HepG2 (cell line): ENCODE measurements around the gene AMIGO3. TPM values are rescaled to one million over a fixed set of nuclear protein-coding genes. Genes with fewer than 3 reads are reported as not detected.

ENCODE experiments used
- ATAC-seq: fragments of 200-7000 bp; cut with Tn5 transposase; 3 replicates; pipeline ENCODE4 v1.9.1; 2020; ENCODE audit warnings: mild to moderate bottlenecking, moderate library complexity
- BruUV-seq: library from RNA; stranded (reverse); fragments of 400-500 nt; replicated peaks from 2 replicates; lab custom pipeline; 2021; lab: Mats Ljungman, UMichigan
- CTCF ChIA-PET: fragments of 300-600 bp; formaldehyde crosslinking; extraction: SDS; loops from one replicate; lab custom pipeline; 2021; ENCODE audit warnings: low total read pairs, inconsistent platforms, low intra/inter-chr PET ratio; lab: Yijun Ruan, JAX
- POLR2A ChIA-PET: fragments of 350-600 bp; sonication (Branson Sonifier 250); formaldehyde crosslinking; loops from one replicate; lab custom pipeline; 2020; ENCODE audit warnings: antibody characterized with exemption, inconsistent platforms; lab: Yijun Ruan, JAX
- DNase-seq: peaks from one replicate; pipeline ENCODE4 v3.0.0-alpha.2; 2015; ENCODE audit warnings: low spot score
- FAIRE-seq: peaks from 3 replicates; lab custom pipeline; 2011; peaks lifted over from hg19 to GRCh38; lab: Jason Lieb, UNC
- H2AFZ ChIP-seq: one replicate; pipeline ENCODE4 v1.6.1; 2011; ENCODE audit warnings: low read length, inconsistent platforms
- H3K27ac ChIP-seq: fragments of 300-600 bp; 3 replicates; pipeline ENCODE4 v1.8.0; 2011; ENCODE audit warnings: mixed run types, mild to moderate bottlenecking, mixed read lengths, low read length, inconsistent platforms; ENCODE audit not compliant: insufficient read depth; ENCODE audit errors: extremely low read length
- H3K27me3 ChIP-seq, 2 experiments: fragments of 200-600 bp in 1 of 2; 2 replicates in 1 of 2; 3 replicates in 1 of 2; pipeline versions ENCODE4 v1.6.0 to v1.8.0; 2011; ENCODE audit warnings: low read length in 2 of 2, mild to moderate bottlenecking in 2 of 2, moderate library complexity in 2 of 2, inconsistent platforms in 1 of 2; ENCODE audit not compliant: insufficient read depth in 2 of 2, control insufficient read depth in 1 of 2
- H3K36me3 ChIP-seq, 2 experiments: fragments of 200-600 bp in 1 of 2; replicated peaks in 1 of 2; 2 replicates in 1 of 2; 3 replicates in 1 of 2; pipeline versions ENCODE4 v1.5.1 to v1.8.0; 2011; ENCODE audit warnings: low read length in 2 of 2, inconsistent platforms in 1 of 2; ENCODE audit not compliant: insufficient read depth in 2 of 2, control insufficient read depth in 1 of 2
- H3K4me1 ChIP-seq: 2 replicates; pipeline ENCODE4 v1.5.1; 2012; ENCODE audit warnings: low read length, inconsistent platforms; ENCODE audit not compliant: insufficient read depth
- H3K4me2 ChIP-seq: 2 replicates; pipeline ENCODE4 v1.6.0; 2011; ENCODE audit warnings: low read depth, low read length, inconsistent platforms
- H3K4me3 ChIP-seq, 3 experiments: fragments of 200-600 bp in 1 of 3; sonication (generic), shearing (Covaris generic) in 1 of 3; replicated peaks in 1 of 3; 2 replicates each; pipeline ENCODE4 v1.5.1; 2011 to 2016; ENCODE audit warnings: low read length in 3 of 3, inconsistent platforms in 2 of 3, low read depth in 2 of 3, mild to moderate bottlenecking in 2 of 3, control low read depth in 1 of 3, mixed read lengths in 1 of 3; ENCODE audit not compliant: insufficient read depth in 1 of 3
- H3K79me2 ChIP-seq: one replicate; pipeline ENCODE4 v1.6.1; 2011; ENCODE audit warnings: low read length, inconsistent platforms; ENCODE audit not compliant: insufficient read depth
- H3K9ac ChIP-seq: 2 replicates; pipeline ENCODE4 v1.6.0; 2011; ENCODE audit warnings: mild to moderate bottlenecking, low read depth, low read length, inconsistent platforms; ENCODE audit not compliant: insufficient read depth
- H3K9me3 ChIP-seq: 2 replicates; pipeline ENCODE4 v1.5.1; 2012; ENCODE audit warnings: mild to moderate bottlenecking, low read length
- H4K20me1 ChIP-seq: 2 replicates; pipeline ENCODE4 v1.6.0; 2011; ENCODE audit warnings: inconsistent platforms, mild to moderate bottlenecking, low read length, moderate library complexity; ENCODE audit not compliant: insufficient read depth
- AGO2 ChIP-seq: fragments of 200-400 bp; formaldehyde crosslinking; optimal IDR thresholded peaks from 2 replicates; pipeline ENCODE3; 2017; ENCODE audit warnings: mild to moderate bottlenecking, low read depth, low read length, moderate library complexity
- DR1 ChIP-seq: sonication (generic); formaldehyde crosslinking; IDR thresholded peaks from 2 replicates; pipeline ENCODE4 v1.8.0; 2021; ENCODE audit warnings: mild to moderate bottlenecking, missing genetic modification reagents, inconsistent platforms
- HOXA5 ChIP-seq: sonication (generic); formaldehyde crosslinking; IDR thresholded peaks from 2 replicates; pipeline ENCODE4 v1.4.0; 2020; ENCODE audit warnings: missing genetic modification reagents
- MLLT10 ChIP-seq: sonication (generic); formaldehyde crosslinking; IDR thresholded peaks from 2 replicates; pipeline ENCODE4 v1.4.0; 2020; ENCODE audit warnings: missing genetic modification reagents
- RFX5 ChIP-seq: IDR thresholded peaks from 2 replicates; pipeline ENCODE4 v1.6.1; 2011; ENCODE audit warnings: low read depth, low read length, improper control_type of control experiment
- YY1 ChIP-seq: IDR thresholded peaks from 2 replicates; pipeline ENCODE4 v1.6.1; 2011; ENCODE audit warnings: low read length, low read depth, moderate library complexity, mild to moderate bottlenecking; ENCODE audit not compliant: insufficient read depth, insufficient replicate concordance
- ZKSCAN1 ChIP-seq: fragments of 150-350 bp; IDR thresholded peaks from 2 replicates; pipeline ENCODE4 v1.6.1; 2014; ENCODE audit warnings: low read length
- ZNF496 ChIP-seq: sonication (generic); formaldehyde crosslinking; IDR thresholded peaks from 2 replicates; pipeline ENCODE4 v1.8.1; 2023; ENCODE audit warnings: mild to moderate bottlenecking, moderate library complexity, missing genetic modification reagents; ENCODE audit not compliant: insufficient replicate concordance
- WGBS: methylation state at CpG from one replicate; pipeline ENCODE4 v1.1.6; 2017; ENCODE audit warnings: low lambda C conversion rate; 5-methylcytosine and 5-hydroxymethylcytosine counted together
- in situ Hi-C: cut with HindIII; loops from 2 replicates; pipeline ENCODE4 v1.10.0; 2017; ENCODE audit warnings: low pct_unique_long_range_greater_than_20kb; ENCODE audit not compliant: extremely low pct_ligation_motif_present
- intact Hi-C: fragments of 100-400 bp; cut with micrococcal nuclease; formaldehyde crosslinking; loops from one replicate; pipeline ENCODE4 v1.10.0; 2022; ENCODE audit not compliant: unreplicated experiment
- polyA plus RNA-seq, 8 experiments: library from polyadenylated mRNA; depleted of rRNA in 3 of 8; stranded (reverse) in 7 of 8; unstranded in 1 of 8; fragments of >200 nt; fragmentation: Illumina TruSeq in 4 of 8; extraction: Trizol in 4 of 8; gene quantifications; 2 replicates each; pipeline versions ENCODE4 v1.2.1 to v1.2.3, GENCODE V29; 2011 to 2016; ENCODE audit warnings: low read depth in 4 of 8, missing spikeins in 1 of 8, mixed read lengths in 1 of 8; ENCODE audit not compliant: insufficient read depth in 1 of 8
- total RNA-seq, 5 experiments: library from RNA; depleted of rRNA; stranded (reverse); fragments of >200 nt; fragmentation: Illumina TruSeq; extraction: Trizol; gene quantifications; 2 replicates each; pipeline ENCODE4 v1.2.3, GENCODE V29; 2016; ENCODE audit warnings: low read depth in 1 of 5
- TF ChIP-seq, protein P1 (sequence below): sonication (generic); formaldehyde crosslinking; IDR thresholded peaks from 2 replicates; pipeline ENCODE4 v1.5.0; 2020; ENCODE audit warnings: missing genetic modification reagents
- TF ChIP-seq, protein P2 (sequence below): sonication (generic); formaldehyde crosslinking; IDR thresholded peaks from 2 replicates; pipeline ENCODE4 v1.9.0; 2022; ENCODE audit warnings: missing genetic modification reagents, mild to moderate bottlenecking, borderline replicate concordance
- TF ChIP-seq, protein P3 (sequence below): sonication (generic); formaldehyde crosslinking; IDR thresholded peaks from 2 replicates; pipeline ENCODE4 v1.5.1; 2020; ENCODE audit warnings: missing genetic modification reagents, mild to moderate bottlenecking, borderline replicate concordance
- TF ChIP-seq, protein P4 (sequence below): IDR thresholded peaks from 2 replicates; pipeline ENCODE4 v1.6.1; 2016; ENCODE audit warnings: missing compliant biosample characterization, missing genetic modification reagents, borderline replicate concordance

Gene AMIGO3
- total and polyA plus RNA-seq, 2 of the 13 experiments (the other 11 are each of a cell fraction or from before 2014, with no cell fraction given): 0.35 TPM; not detected in 1

DNA sequence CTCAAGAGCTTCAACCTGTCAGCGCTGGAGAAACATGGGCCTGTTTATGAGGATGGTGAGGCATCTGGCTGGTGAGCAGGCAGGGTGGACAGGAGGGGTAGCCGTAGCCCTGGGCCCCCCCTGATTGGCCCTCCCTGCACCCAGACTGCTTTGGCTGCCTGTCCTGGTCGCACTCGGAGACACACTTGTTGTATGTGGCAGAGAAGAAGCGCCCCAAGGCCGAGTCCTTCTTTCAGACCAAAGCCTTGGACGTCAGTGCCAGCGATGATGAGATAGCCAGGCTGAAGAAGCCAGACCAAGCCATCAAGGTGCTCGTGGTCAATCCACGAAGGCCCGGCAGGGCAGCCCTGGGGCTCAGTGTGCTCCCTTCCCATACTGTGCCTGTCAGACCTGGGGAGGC lies 43.6 kb downstream of the AMIGO3 start:
- FAIRE-seq (no peak), ATAC-seq (no peak), DNase-seq (no peak)
- ChIA-PET POLR2A (interaction anchor here (1.7 kb wide), 1 partner anchor 136 kb away, joined by 3 read pairs; no protein-coding TSS in a partner anchor), CTCF (no interaction called here)
- no peaks in the 10 kb centered on the region for H4K20me1 ChIP-seq
- H3K27ac ChIP-seq: no peak overlapping the region
- H3K4me1 ChIP-seq: peaks cover 43% of the 10 kb centered on the region
- BruUV-seq: TSS peak; percentile 46
- TF ChIP-seq AGO2 (peak; percentile 22), HOXA5 (CRISPR knock-in tag) (no peak)
- in situ Hi-C loops (loop anchor here (10.0 kb wide), 1 partner anchor 111 kb away; no protein-coding TSS in a partner anchor), intact Hi-C loops (loop anchor here (2.0 kb wide), 1 partner anchor 49 kb away; no protein-coding TSS in a partner anchor)
- H3K4me3 ChIP-seq: no peak overlapping the region; a peak in 1 of 6 replicates
- H3K36me3 ChIP-seq: peaks cover 31 to 54% of the 10 kb centered on the region in 2 experiments
- WGBS: no CpG with 5 or more reads among the region's 11 CpGs
- H3K9ac ChIP-seq: peak overlapping the region; percentile 40; the same call in 1 of the 2 replicates
- H3K27me3 ChIP-seq: no peaks in the 10 kb centered on the region
- no peaks in the 10 kb centered on the region for H3K9me3 ChIP-seq
- 0 out of 2 replicates have a peak overlapping the region, but pooled peaks have one; percentile 91 for H3K4me2 ChIP-seq
- no peak overlapping the region for H2AFZ ChIP-seq
- H3K79me2 ChIP-seq: peaks cover 22% of the 10 kb centered on the region

DNA sequence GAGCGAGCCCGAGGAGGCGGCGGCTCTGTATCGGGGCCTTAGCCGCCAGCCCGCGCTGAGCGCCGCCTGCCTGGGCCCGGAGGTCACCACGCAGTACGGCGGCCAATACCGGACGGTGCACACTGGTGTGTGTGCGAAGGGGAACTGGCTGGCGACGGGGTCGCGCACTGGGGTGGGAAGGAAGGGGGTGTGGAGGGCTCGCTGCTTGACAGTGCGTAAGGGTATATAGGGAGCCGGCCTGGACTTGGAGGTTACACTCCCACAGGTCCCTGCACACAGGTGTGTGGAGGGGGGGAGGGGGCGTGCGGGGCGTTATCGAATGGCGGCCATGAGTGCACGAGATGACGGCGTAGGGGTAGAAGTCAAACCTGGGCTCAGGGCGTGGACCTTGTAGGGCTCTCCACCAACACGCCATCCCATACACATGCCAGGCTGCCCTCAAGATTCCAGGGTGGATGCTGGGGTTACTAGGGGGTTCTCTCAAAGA lies 44.9 kb downstream of the AMIGO3 start:
- DNase-seq (no peak), FAIRE-seq (no peak), ATAC-seq (peak; percentile 45)
- in situ Hi-C loops: loop anchor here (5.0 to 10.0 kb wide), 2 partner anchors 110 to 137 kb away; no protein-coding TSS in a partner anchor
- ChIA-PET POLR2A (no interaction called here), CTCF (no interaction called here)
- Histone ChIP-seq H3K4me3 (peak overlapping the region; percentile 80 to 99 (median 80)), H3K9ac (peak overlapping the region; percentile 86), H3K4me2 (peak overlapping the region; percentile 91), H3K36me3 (peaks cover 20 to 40% of the 10 kb centered on the region in 2 experiments), H3K4me1 (peaks cover 57% of the 10 kb centered on the region), H3K79me2 (peaks cover 22% of the 10 kb centered on the region), H2AFZ (no peak overlapping the region), H3K9me3 (no peaks in the 10 kb centered on the region), H3K27me3 (no peaks in the 10 kb centered on the region), H4K20me1 (no peaks in the 10 kb centered on the region), H3K27ac (peak overlapping the region; percentile 85)
- WGBS: 0% methylated on average over 7 of the region's 34 CpGs
- no TSS peak for BruUV-seq
- intact Hi-C loops: loop anchor here (5.0 kb wide), 2 partner anchors 67 to 207 kb away; no protein-coding TSS in a partner anchor
- TF ChIP-seq, protein P1, sequence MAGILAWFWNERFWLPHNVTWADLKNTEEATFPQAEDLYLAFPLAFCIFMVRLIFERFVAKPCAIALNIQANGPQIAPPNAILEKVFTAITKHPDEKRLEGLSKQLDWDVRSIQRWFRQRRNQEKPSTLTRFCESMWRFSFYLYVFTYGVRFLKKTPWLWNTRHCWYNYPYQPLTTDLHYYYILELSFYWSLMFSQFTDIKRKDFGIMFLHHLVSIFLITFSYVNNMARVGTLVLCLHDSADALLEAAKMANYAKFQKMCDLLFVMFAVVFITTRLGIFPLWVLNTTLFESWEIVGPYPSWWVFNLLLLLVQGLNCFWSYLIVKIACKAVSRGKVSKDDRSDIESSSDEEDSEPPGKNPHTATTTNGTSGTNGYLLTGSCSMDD: no peak
- TF ChIP-seq, protein P2, sequence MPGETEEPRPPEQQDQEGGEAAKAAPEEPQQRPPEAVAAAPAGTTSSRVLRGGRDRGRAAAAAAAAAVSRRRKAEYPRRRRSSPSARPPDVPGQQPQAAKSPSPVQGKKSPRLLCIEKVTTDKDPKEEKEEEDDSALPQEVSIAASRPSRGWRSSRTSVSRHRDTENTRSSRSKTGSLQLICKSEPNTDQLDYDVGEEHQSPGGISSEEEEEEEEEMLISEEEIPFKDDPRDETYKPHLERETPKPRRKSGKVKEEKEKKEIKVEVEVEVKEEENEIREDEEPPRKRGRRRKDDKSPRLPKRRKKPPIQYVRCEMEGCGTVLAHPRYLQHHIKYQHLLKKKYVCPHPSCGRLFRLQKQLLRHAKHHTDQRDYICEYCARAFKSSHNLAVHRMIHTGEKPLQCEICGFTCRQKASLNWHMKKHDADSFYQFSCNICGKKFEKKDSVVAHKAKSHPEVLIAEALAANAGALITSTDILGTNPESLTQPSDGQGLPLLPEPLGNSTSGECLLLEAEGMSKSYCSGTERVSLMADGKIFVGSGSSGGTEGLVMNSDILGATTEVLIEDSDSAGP: peak; percentile 44; the same call in 1 of the 2 replicates
- TF ChIP-seq RFX5 (no peak), DR1 (CRISPR knock-in tag) (0 out of 2 replicates have a peak, but pooled peaks have one; percentile 26), ZNF496 (no peak), YY1 (peak; percentile 41), ZKSCAN1 (no peak), MLLT10 (no peak)
- TF ChIP-seq, protein P3, sequence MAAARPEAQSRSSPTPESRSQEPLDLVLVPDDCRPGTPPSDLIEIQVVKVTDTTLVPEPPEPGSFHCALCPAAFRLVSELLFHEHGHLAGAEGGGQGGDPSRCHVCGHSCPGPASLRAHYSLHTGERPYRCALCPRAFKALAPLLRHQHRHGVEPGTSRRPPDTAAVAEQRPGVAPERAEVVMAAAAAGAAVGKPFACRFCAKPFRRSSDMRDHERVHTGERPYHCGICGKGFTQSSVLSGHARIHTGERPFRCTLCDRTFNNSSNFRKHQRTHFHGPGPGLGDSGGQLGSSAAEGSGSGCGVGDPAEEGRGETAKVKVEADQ: peak; percentile 3; the same call in 1 of the 2 replicates
- TF ChIP-seq, protein P4, sequence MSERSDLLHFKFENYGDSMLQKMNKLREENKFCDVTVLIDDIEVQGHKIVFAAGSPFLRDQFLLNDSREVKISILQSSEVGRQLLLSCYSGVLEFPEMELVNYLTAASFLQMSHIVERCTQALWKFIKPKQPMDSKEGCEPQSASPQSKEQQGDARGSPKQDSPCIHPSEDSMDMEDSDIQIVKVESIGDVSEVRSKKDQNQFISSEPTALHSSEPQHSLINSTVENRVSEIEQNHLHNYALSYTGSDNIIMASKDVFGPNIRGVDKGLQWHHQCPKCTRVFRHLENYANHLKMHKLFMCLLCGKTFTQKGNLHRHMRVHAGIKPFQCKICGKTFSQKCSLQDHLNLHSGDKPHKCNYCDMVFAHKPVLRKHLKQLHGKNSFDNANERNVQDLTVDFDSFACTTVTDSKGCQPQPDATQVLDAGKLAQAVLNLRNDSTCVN: no peak
